ENCODE results near the gene LTB4R2. TPM values are rescaled to one million over a fixed set of nuclear protein-coding genes. Genes with fewer than 3 reads are reported as not detected.
A peak's percentile ranks its signal among the peaks of the same experiment; 100 is the strongest.
"Not testable (repeated sequence)": the region's sequence is repeated elsewhere in the genome, so short reads cannot be mapped to it uniquely, and the experiment has no call there.

LTB4R2 gene
- polyA plus RNA-seq, 1 donor from 2014 or later, result 0.97 TPM

- Mint-ChIP-seq H3K4me3 (peak overlapping the region in 1 of 4 donors; percentile 56), H3K4me1 (peaks cover 4 to 29% (median 23%) of the 10 kb centered on the region in 3 donors)
Measured at GRCh38 chr14:24315243-24315806, 5.4 kb downstream of the LTB4R2 start.

GRCh38 chr14:24315807-24316596 is 6.1 kb downstream of the LTB4R2 start:
- Mint-ChIP-seq H3K4me3 (no peak overlapping the region), H3K27me3 (no peaks in the 10 kb centered on the region), H3K27ac (peak overlapping the region in 1 of 3 donors; percentile 88)

More at GRCh38 chr14:24315243-24315806, 5.4 kb downstream of the LTB4R2 start:
- Mint-ChIP-seq H3K9me3 (no peaks in the 10 kb centered on the region), H3K36me3 (no peaks in the 10 kb centered on the region), H3K27me3 (no peaks in the 10 kb centered on the region), H3K27ac (peak overlapping the region in 1 of 3 donors; percentile 88)

DNA sequence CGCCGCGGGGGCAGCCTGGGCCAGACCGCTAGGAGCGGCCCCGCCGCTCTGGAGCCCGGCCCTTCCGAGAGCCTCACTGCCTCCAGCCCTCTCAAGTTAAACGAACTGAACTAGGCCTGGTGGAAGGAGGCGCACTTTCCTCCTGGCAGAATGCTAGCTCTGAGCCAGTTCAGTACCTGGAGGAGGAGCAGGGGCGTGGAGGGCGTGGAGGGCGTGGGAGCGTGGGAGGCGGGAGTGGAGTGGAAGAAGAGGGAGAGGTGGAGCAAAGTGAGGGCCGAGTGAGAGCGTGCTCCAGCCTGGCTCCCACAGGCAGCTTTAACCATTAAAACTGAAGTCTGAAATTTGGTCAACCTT is 6.6 kb downstream of the LTB4R2 start:
- no peaks in the 10 kb centered on the region for H3K36me3 Mint-ChIP-seq
- H3K9me3 Mint-ChIP-seq, result no peaks in the 10 kb centered on the region
- H3K4me3 Mint-ChIP-seq, result no peak overlapping the region

More at GRCh38 chr14:24315807-24316596, 6.1 kb downstream of the LTB4R2 start:
- Mint-ChIP-seq H3K4me1 (peaks cover 4 to 28% (median 21%) of the 10 kb centered on the region in 3 donors), H3K36me3 (no peaks in the 10 kb centered on the region), H3K9me3 (no peaks in the 10 kb centered on the region)

GRCh38 chr14:24317141-24317928 is 7.4 kb downstream of the LTB4R2 start:
- Mint-ChIP-seq H3K9me3 (no peaks in the 10 kb centered on the region), H3K36me3 (no peaks in the 10 kb centered on the region), H3K4me3 (no peak overlapping the region), H3K27me3 (no peaks in the 10 kb centered on the region), H3K27ac (no peak overlapping the region), H3K4me1 (peaks cover 1 to 20% (median 14%) of the 10 kb centered on the region in 3 donors)

More for the DNA sequence above, 6.6 kb downstream of the LTB4R2 start:
- peaks cover 4 to 28% (median 21%) of the 10 kb centered on the region in 3 donors for H3K4me1 Mint-ChIP-seq
- no peak overlapping the region for H3K27ac Mint-ChIP-seq
- H3K27me3 Mint-ChIP-seq, result no peaks in the 10 kb centered on the region

DNA sequence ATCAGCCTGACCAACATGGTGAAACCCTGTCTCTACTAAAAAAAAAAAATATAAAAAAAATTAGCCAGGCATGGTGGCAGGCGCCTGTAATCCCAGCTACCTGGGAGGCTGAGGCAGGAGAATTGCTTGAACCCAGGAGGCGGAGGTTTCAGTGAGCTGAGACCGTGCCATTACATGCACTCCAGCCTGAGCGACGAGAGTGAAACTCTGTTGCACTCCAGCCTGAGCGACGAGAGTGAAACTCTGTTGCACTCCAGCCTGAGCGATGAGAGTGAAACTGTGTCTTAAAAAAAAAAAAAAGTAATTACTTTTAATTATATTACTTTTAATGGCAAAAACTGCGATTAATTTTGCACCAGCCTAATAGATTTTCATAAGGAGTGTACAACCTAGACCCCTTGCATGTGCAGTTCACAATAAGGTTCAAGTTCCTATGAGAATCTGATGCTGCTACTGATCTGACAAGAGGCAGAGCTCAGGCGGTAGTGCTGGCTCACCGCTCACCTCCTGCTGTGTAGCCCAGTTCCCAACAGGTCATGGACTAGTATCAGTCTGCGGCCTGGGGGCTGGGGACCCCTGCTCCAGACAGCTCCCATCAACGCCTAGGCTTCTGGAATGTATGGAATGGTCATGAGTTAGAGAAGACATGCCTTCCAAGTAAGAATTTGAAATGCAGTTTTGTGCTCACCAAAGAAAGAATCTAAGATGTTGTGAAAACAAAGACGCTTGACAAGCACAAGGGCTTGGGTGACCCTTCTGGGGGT is 11.5 kb downstream of the LTB4R2 start:
- Mint-ChIP-seq H3K4me3 (no peak overlapping the region), H3K36me3 (no peaks in the 10 kb centered on the region), H3K9me3 (no peaks in the 10 kb centered on the region), H3K4me1 (peaks cover 0 to 2% (median 0%) of the 10 kb centered on the region in 3 donors), H3K27me3 (no peaks in the 10 kb centered on the region), H3K27ac (no peak overlapping the region)

DNA sequence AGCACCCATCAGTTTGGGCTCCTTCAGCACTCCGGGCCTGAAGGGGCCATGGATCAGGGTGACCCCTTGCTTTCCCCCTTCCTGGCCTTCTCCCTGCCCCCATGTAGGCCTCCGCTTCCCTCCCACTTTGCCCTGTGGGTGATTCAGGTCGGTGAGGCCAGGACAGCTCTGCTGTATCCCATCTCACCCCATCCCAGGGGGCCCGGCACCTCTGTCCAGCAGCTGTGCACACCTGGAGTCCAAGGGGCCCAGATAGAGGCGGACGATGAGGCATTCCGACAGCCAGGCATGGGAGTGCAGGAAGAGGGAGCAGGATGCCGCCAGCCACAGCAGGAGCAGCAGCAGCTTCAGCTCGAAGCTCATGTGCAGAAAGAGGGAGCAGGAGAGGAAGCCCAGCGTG is 12.7 kb downstream of the LTB4R2 start:
- Mint-ChIP-seq H3K27me3 (peaks cover 3% of the 10 kb centered on the region), H3K9me3 (no peaks in the 10 kb centered on the region), H3K27ac (peak overlapping the region in 1 of 3 donors; percentile 74), H3K4me1 (peaks cover 0 to 4% (median 0%) of the 10 kb centered on the region in 3 donors), H3K4me3 (no peak overlapping the region), H3K36me3 (no peaks in the 10 kb centered on the region)

DNA sequence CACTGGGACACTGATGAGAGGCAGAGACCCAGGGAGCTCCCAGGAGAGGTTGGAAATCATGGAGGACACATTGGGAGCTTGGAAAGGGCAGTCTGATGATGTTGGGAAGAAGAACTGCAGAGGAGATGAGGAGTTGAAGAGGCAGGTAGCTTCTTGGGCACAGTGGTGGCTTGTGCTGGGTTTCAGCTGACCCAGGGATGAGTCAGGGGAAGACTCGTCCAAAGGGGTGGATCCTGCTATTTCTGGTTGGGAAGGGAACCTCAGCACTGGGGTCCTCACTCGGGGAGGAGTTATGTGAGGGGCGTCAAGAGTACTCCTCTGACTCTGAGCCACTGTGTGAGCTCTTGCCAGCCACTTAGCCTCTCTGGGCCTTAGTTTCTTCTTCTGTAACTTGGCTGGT is 13.4 kb downstream of the LTB4R2 start:
- Mint-ChIP-seq H3K36me3 (no peaks in the 10 kb centered on the region), H3K9me3 (no peaks in the 10 kb centered on the region), H3K4me3 (no peak overlapping the region), H3K27me3 (peaks cover 3% of the 10 kb centered on the region), H3K4me1 (peaks cover 0 to 4% (median 2%) of the 10 kb centered on the region in 3 donors), H3K27ac (no peak overlapping the region)

DNA sequence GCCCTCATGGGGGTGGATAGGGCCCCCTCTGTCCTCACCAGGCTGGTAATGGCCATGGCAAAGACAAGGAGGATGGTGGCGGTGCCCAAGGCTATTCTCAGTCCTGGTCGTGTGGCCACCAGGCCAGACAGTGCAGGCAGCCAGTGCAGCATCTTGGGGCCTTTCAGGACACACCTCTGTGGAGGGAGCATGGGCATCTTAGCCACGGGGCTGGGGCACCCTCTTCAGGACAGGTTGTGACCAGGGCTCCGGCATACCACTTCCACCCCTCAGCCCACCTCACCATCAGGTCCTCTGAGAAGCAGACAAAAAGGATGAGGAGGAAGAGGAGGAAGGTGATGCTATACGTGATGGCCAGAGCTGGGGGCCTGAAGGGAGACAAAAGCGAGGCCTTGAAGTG is 14.1 kb downstream of the LTB4R2 start:
- Mint-ChIP-seq H3K36me3 (no peaks in the 10 kb centered on the region), H3K27me3 (peaks cover 3% of the 10 kb centered on the region), H3K4me3 (no peak overlapping the region), H3K9me3 (no peaks in the 10 kb centered on the region), H3K27ac (no peak overlapping the region), H3K4me1 (peaks cover 0 to 4% (median 3%) of the 10 kb centered on the region in 3 donors)

GRCh38 chr14:24325041-24325530 is 15.1 kb downstream of the LTB4R2 start:
- Mint-ChIP-seq H3K27me3 (peaks cover 3% of the 10 kb centered on the region), H3K9me3 (no peaks in the 10 kb centered on the region)

DNA sequence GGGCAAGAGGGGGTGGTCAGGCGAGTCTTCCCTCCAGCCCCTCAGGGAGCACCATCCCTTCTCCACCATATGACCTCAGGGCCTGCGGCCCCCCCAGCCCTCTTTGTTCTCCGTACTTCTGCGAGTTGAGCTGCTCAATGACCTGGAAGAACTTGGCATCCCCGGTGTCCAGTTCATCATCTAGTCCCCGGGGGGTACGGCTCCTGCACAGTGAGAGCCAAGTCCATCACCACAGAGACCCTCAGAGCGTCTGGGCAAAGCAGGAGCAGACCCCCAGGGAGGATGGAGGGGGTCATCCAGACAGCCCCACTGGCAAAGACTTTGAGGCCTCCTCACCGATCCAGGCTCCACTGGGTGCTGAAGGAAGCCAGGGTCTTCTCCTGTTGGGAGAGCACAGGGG is 16.0 kb downstream of the LTB4R2 start:
- Mint-ChIP-seq H3K4me3 (no peak overlapping the region), H3K27ac (peak overlapping the region in 1 of 3 donors; percentile 40), H3K4me1 (peaks cover 0 to 8% (median 3%) of the 10 kb centered on the region in 3 donors), H3K36me3 (no peaks in the 10 kb centered on the region), H3K9me3 (no peaks in the 10 kb centered on the region), H3K27me3 (peaks cover 3% of the 10 kb centered on the region)

More at GRCh38 chr14:24325041-24325530, 15.1 kb downstream of the LTB4R2 start:
- no peaks in the 10 kb centered on the region for H3K36me3 Mint-ChIP-seq
- H3K4me1 Mint-ChIP-seq, result peaks cover 0 to 4% (median 3%) of the 10 kb centered on the region in 3 donors
- H3K27ac Mint-ChIP-seq, result peak overlapping the region in 1 of 3 donors; percentile 7
- no peak overlapping the region for H3K4me3 Mint-ChIP-seq

DNA sequence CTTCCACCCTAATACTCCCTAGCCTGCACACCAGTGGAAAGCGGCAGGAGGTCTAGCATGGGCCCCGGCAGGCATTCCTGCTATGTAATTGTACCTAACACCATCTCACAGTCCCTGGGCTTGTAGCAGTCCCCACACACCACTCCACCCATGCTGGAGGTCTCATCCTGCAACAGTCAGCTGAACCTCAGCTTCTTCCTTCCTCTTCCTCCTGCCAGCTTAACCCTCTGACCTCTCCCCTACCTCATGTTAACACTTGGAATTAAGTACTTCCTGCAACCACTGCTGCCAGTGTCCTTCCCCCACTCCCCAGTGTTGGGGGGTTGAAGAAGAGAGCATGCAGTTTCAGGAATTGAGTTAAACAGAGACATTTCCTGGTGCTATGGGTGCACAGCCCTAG is 17.4 kb downstream of the LTB4R2 start:
- Mint-ChIP-seq H3K27me3 (peaks cover 6% of the 10 kb centered on the region), H3K36me3 (no peaks in the 10 kb centered on the region), H3K4me1 (peaks cover 4 to 11% (median 9%) of the 10 kb centered on the region in 3 donors), H3K4me3 (no peak overlapping the region), H3K27ac (peak overlapping the region in 1 of 3 donors; percentile 69), H3K9me3 (no peaks in the 10 kb centered on the region)

- Mint-ChIP-seq H3K27me3 (peaks cover 12% of the 10 kb centered on the region), H3K4me1 (peaks cover 6 to 15% (median 10%) of the 10 kb centered on the region in 3 donors), H3K4me3 (peak overlapping the region in 1 of 4 donors; percentile 32)
- H3K27ac Mint-ChIP-seq, H3K9me3 Mint-ChIP-seq, H3K36me3 Mint-ChIP-seq: not testable (repeated sequence)
Measured at GRCh38 chr14:24327914-24328313, 18.0 kb downstream of the LTB4R2 start.

DNA sequence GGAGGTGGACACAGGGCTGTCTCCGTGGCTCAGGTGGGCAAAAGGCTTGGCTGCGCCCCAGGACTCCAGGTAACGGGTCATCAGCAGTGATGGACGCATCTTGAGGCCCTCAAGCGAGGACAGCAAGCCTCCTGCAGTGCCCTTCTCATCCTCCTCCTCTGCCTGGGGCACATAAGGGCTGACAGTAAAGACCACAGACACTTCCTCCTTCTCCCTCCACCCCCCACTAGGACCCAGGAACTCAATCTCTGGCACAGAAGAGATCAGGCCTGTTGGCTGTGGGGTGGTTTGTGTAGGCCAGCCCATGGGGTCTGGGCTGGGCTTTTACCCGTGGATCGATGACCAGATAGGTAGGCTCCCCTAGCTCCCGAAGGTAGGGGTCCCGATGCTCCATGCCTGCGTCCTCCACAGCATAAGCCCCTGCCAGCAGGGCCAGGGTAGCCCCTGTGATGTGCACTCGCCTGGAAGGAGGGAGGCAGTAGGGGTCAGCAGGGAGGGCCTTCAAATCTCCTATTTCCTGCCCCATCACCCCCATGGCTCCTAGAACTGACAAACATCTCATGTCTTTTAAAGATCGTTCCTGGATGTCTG is 19.2 kb downstream of the LTB4R2 start:
- no peaks in the 10 kb centered on the region for H3K36me3 Mint-ChIP-seq
- H3K27me3 Mint-ChIP-seq, result peaks cover 23% of the 10 kb centered on the region
- H3K27ac Mint-ChIP-seq, result no peak overlapping the region
- H3K4me1 Mint-ChIP-seq, result peaks cover 6 to 17% (median 13%) of the 10 kb centered on the region in 3 donors
- no peaks in the 10 kb centered on the region for H3K9me3 Mint-ChIP-seq
- peak overlapping the region in 1 of 4 donors; percentile 63 for H3K4me3 Mint-ChIP-seq

DNA sequence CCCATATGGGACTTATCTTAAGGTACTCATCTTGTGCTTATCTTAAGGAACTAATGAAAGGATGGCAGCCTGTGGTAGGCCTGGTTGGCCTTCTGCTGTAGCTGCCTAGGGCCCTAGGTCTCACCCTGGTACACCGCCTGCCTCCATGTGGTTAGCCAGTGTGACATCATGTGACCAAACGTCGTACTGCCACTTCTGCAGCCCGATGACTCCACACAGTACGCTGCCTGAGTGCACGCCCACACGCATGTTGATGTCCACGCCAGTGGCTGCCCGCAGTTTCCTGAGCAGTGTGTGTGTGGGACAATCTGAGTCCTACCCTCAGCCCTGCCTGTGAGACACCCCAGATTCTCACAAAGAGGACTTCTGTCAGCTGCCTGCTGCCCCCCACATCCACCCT is 19.8 kb downstream of the LTB4R2 start:
- no peaks in the 10 kb centered on the region for H3K36me3 Mint-ChIP-seq
- H3K4me1 Mint-ChIP-seq, result peaks cover 6 to 17% (median 15%) of the 10 kb centered on the region in 3 donors
- H3K27ac Mint-ChIP-seq, result peak overlapping the region in 1 of 3 donors; percentile 58
- H3K9me3 Mint-ChIP-seq, result no peaks in the 10 kb centered on the region
- peaks cover 26% of the 10 kb centered on the region for H3K27me3 Mint-ChIP-seq
- peak overlapping the region in 3 of 4 donors; percentile 51 to 63 (median 58) for H3K4me3 Mint-ChIP-seq

Measured in IgD-negative memory B cell (primary cell).